22Rv1 (cell line): ENCODE measurements around the gene ANXA3.

Experiments used
- CTCF ChIP-seq: fragments of 450-650 bp; IDR thresholded peaks from 2 replicates; pipeline ENCODE4 v1.5.1; 2017; ENCODE audit warnings: mild to moderate bottlenecking
- ZFX ChIP-seq: fragments of 450-650 bp; IDR thresholded peaks from 2 replicates; pipeline ENCODE4 v1.6.1; 2017; ENCODE audit warnings: antibody characterized with exemption, borderline replicate concordance

- TF ChIP-seq CTCF (no peak), ZFX (no peak)
These were observed 58.0 kb downstream of the ANXA3 start for GRCh38 chr4:78609580-78609979.
